ENCODE measurements around the gene NFE2L1.

NFE2L1 gene

DNA sequence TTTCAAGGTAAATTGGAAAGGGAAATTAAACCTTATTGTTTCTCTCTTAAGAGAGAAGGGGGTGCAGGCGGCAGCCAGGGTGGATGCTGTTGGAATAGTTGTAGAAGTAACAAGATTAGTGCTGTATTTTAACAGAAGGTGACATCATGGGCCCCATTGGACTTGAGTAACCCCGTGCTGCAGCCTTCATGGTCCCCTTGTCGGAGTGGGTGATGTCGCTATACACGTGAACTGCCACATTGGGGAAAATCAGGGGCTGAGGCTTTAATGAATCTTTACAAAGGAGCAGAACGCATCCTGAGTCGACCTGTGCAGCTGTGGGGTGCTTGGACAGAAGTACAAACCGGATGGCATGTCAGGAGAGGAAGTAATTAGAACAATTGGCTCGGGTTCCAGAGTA is 62.6 kb downstream of the NFE2L1 start:
- DNase-seq (ENCODE audit: low read depth, low spot score) = no peak

Data from iPS DF 19.7 (cell line).